NCI-H2107 (cell line): Measurements from ENCODE around the gene LRMDA.

Source experiments
- DNase-seq: peaks from one replicate; lab custom pipeline; 2025; lab: John Stamatoyannopoulos, UW

Gene LRMDA

DNA sequence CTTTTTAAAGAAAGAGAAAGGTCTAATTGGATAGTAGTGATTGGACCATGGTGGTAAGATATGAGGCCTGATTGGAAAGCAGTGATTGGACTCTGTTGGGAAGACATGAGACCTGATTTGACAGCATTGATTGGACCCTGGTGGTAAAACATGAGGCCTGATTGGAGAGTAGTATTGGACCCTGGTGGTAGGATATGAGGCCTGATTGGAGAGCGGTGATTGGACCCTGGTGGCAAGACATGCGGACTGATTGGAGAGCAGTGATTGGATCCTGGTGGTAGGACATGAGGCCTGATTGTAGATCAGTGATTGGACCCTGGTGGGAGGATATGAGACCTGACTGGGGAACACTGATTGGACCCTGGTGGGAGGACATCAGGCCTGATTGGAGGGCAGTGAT, 444.3 kb downstream of the LRMDA start:
- DNase-seq, result no peak

DNA sequence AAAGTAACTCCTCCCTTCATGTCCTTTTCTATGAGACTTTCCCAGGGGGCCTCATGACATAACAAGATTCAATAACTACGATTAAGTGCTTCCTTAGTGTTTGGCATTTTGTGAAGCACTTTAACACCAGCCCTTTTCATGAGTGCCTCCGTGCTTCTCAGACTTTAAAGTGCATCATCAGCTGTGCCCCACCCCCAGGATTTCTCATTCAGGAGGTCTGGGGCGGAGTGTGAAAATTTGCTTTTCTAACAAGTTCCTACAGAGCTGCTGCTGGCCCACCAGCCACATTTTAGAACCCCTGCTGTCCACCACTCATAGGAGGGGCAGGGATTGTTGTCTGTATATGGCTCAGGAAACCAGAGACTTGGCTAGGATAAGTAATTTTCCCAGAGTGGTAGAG, 445.3 kb downstream of the LRMDA start:
- DNase-seq, result no peak

DNA sequence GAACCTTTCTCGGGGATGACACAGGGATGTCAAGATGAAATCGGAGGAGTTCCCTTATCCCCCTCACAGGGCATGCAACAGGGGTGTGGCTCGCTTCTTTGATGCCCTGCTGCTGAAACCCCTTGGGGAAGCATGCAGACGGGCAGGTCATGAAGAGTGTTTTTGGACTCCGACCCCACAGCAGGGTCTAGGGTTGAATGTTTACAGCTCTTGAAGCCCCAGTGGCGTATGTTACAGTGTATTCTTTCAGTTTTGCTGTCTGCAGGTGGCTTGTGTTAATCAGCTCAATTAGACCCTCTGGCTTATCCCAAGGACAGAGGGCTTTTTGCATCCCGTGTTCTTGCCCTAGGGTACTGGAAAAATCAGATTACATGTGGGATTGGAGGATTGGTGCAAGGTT, 446.5 kb downstream of the LRMDA start:
- DNase-seq, result no peak

DNA sequence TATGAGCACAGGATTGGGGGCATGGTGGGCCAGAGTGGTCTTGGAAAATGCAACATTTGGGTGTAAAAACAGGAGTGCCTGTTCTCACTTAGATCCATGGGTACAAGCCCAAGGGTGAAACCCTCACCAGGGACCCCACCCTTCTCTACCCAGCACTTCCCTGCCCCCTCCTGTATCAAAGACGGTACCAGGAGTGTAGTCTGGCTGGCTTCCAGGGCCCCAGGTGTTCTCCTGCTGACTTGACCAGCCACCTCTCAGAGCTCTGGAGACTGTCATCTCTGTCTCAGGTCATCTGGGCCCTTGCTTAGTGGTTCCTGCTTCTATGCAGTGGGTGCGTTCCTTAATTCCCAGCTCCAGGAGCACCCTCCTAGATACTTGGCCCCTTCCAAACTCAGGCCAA, 447.2 kb downstream of the LRMDA start:
- DNase-seq, result no peak

DNA sequence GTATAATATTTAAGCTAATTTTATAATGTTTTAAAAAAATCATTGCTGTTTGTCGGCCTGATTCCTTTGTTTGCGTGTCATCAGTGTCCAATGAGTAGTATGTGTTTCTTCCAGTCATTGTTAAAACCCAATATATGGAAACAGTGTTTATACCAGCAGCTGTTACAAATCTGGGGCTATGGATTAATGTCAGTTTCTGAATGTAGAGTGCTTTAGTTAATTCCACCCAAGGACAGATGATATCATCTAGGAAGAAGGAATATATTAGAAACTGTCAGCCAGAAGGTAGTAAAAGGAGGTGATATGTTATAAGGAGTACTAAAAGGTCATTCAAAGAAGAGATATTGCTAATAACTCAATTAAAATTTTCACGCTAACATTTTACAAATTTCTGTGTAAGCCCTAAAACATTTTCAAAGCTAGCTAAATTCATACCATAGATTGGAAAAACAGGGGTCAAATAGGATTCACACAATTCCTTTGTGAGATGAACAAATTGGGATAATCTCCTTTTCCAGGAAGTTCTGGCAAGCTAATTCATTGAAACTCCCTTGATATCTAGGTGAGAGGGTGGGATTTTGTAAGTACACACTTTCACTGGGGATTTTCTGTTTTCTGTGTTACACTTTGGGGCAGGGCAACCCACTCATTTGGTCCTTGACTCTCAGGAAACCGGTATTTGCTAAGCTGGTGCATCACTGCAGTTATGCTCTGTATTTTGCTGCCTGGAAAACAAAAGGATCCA, 448.8 kb downstream of the LRMDA start:
- no peak for DNase-seq

DNA sequence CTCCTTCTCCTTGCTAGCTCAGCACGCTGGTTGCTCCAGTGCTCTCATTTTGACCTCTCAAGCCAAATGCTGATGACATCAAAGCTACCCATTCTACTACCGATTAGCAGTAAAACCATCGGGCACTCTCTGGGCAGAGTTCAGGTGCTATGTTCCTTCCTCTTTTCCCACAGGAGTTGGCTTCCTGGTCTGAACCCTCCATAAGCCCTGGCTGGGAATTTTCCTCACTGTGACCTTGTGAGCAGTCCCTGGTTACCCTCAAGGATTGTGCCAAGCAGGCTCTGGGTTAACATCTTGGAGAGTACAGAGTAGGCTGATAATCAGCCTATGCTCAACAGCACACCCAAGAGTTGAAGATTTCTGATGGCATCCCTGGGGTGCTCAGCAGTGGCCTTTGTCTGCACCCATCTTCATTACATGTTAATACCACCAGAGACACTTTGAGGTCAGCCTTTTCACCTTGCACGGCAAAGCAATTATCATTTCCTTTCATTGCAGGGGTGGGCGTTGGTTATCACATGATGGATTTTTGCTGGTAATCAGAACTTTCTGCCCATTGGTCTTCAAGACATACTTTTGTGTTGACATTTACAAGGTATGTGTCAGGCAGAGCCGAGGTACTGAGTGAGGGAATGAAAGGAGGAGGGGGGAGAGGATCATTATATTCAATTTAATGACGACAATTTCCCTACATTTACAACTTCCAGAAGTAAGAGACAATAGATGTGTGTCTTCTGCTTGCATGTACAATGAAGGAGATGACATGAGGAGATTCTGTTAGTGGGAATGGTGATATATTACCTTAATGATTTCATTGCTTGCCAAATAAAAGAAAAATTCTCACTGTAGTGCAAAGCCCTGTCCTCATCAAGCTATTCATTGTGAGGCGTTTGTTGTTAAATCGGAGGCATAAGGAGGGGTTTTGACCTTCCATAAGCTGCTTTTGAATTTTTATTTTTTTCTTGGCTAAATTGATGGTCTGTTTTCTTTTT, 452.0 kb downstream of the LRMDA start:
- no peak for DNase-seq

DNA sequence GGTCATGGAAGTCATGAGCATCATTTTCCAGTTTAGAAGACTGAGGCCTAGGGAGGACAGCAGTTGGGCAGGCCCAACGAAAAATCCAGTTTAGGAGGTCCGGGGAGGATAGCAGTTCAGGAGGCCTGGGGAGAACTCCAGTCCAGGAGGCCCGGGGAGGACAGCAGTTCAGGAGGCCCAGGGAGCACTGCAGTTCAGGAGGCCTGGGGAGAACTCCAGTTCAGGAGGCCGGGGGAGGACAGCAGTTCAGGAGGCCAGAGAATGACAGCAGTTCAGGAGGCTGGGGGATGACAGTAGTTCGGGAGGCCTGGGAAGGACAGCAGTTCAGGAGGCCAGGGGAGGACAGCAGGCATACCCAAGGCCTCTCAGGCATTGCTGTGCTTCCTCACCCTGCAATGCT, 453.4 kb downstream of the LRMDA start:
- no peak for DNase-seq

DNA sequence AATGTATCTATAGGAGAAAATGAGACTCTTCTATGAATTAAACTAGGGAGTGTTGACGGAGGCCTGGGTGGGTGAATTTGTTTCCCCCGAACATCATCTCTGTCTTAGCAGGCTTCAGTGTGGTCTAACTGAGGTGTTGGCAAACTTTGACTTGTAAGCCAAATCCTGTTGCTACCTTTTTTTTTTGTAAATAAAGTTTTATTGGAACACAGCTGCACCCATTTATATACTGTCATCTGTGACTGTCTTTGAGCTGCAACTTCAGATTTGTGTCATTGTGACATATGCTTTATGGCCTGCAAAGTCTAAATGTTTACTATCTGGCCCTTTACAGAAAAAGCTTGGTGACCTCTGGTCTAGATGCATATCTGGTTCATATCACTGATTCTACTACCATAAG, 455.9 kb downstream of the LRMDA start:
- no peak for DNase-seq

DNA sequence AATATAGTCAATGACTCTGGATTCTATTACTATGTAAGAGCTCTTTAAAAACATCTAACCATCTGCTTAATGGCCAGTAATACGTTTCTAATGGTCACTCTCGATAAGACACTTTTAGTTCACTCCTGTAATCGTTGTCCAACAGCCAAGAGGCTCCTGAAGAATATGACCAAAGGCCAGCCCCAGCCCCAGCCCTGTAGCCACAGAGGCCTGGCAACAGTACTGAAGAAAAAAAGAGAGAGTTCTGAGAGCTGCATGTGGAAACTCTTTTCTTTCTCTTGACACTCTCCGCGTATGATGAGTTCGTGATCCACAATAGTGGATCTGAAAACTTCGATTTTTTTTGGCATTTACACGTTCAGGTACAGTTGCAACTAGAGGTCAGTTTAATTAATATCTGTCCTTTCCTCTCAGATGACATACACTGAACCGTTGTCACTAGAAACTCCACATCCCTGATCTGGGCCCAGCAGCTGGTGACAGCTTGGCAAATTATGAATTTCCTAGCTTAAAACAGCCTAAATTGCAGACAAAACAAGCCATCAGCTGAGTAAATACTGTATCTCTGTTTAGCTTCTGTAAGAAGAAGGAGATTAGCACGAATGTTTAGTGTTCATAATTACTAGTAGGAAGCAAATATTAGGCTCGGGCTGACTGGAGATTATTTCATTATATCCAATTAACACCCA, 456.7 kb downstream of the LRMDA start:
- DNase-seq, result no peak

DNA sequence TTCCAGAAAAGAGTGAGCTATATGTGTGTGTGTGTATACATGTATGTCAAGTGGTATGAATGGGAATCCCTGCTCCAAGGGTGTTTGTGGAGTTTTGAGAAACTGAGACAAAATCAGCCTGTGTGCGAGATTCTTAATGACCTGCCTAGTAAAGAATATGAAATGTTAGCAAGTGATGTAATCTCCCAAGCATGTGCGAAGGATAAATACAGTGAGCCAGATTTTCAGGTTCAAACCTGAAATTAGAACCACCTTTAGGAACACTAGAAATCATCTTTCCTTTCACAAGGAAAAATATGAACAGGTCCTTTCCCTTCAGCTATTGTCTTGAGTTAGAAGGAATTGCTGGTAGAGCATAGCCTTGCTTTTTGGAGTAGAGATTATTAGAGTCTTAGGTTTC, 457.6 kb downstream of the LRMDA start:
- DNase-seq, result no peak

DNA sequence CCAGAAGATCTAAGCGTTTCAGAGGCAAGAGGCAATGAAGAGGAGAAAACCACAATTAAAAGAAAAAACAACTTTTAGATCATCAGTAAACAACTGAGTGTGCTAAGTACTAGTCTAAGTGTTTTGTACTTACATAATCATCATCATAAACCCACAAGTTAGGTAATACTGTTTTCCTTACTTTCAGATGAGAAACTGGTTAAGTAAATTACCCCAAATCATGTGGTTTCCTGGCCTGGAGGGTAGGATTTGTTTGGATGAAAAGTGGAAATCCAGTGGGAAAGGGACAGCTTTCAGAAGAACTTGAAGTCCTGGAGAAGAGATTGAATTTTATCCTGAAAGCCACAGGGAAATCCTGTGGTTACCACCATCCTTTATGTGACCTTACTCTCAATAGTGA, 463.3 kb downstream of the LRMDA start:
- DNase-seq, result no peak

DNA sequence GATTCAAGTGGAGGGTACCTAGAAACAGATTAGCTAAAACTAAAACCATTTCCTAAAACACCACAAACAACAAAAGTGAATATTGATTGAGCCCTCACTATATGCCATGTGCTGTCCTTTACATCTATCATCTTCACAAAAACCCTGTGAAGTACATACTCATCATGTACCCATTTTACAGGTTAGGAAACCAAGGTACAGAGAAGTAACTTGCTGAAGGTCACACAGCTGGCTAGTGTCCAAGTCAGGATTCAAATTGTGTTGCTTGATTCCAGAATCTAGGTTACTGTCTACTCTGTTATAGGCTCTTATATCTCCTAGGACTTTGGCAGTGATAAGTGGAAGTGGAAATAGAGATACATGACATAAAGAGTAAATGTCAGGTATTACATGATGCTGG, 463.8 kb downstream of the LRMDA start:
- DNase-seq, result no peak

DNA sequence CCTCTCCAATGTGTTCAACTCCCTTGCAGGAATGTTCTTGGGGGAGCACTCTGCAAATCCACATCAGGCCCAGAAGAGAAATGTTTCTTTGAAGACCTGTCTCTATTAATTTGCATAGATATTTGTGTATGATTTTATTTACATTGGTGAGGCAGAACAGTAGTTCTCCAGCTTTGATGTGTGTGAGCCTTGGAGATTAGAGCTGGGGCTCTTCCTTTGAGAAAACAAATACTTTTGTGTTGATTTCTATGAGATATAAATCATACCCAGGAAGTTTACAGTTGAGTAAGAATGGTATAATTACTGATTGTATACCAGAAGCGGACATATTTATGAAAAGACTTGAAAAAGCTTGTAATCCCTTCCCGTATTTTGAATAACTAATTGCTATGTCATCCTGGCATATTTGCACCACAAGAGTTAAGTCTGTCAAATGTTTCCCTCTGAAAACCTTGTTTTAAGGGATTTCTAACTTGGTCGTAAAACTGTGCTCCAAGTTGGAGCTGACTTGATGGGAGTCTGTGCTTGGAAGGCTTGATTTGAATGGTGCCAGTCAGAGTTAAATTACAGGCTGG, 468.5 kb downstream of the LRMDA start:
- no peak for DNase-seq

DNA sequence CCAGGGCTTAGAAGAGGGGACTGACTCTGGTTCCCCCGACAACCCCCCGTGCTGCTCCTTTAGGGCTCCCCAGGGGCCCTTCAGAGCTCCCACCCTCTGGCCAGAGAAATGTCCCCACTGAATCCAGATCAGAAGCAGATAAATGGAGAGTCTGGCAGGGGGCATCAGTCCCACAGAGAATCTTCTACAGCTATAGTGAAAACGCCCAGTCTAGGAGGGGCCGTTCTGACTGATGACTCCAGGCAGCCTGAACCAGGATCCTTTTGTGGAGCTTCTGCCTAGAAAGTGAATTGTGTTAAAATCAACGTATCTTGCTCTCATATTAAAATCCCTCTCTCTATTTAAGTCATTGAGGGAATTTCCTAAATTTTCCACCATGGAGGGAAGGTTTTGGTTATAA, 471.4 kb downstream of the LRMDA start:
- DNase-seq, result no peak

DNA sequence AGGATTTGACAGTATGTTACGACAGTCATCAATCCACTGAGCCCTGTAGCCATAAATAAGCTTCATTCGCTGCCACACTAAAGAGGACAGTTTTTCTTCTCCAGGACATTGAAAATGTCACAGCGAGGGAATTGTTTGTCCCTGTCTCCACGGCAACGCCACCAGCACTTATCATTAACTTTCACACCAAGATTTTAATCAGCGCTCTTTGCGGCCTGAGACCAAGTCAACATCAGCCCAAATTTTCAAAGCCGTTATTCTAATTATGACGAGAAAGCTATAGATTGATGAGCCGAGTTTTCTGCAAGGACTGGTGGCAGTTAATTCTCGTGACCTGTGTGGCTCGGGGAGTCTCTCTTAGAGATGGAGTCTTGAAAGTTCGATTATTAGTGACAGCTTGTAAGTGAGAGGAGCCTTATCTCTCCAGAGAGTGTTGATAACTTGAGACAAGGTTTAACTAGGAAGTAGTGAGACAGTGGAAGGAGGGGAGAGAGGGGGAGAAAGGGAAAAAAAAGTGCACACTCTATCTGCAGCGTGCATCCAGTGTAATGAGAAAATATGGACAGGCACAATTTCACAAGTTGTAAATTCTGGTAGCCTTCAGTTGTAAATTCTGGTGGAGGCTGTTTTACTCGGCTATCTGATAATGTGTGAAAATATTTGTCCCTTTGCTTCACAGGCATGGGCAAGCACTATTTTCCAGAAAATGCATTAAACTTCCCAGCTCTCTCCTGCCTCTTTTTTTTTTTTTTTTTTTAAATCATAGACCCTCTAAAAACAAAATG, 473.3 kb downstream of the LRMDA start:
- DNase-seq, result no peak

DNA sequence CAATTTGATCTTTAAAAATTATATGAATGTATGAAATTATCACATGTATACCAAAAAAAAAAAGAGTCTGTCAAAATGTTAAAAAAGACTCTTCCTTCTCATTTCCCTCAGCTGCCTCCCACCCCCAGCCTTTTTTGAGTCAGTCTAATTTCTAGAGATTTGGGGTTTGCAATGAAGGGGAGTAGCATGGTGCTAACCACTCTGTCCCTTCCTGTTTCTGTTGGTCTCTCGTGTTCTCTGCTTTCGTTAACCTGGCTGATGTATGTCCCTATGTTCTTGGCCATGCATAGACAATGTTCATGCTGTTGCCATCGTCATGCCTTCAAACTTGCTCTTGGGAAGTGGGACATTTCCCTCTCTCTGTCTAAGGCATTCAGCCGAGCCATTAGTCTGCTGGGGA, 474.1 kb downstream of the LRMDA start:
- DNase-seq, result no peak

DNA sequence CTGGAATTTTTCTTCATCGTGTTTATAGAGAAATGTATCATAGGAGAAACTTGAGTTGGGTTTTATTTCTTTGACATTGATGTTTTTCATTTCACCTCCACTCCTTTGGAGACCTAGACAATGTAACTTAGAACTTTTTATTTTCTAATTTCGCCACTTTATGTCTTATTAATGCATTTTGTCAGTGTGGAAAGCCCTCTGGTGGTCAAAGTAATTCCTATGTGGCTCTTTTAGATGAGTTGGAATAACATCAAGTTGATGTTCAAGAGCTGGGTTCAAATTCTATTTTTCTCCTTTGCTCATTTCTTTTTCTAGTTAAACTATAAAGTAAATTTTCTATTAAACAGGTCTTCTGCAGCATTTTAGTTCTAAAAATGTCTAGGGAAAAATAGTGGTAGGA, 478.6 kb downstream of the LRMDA start:
- DNase-seq, result no peak

DNA sequence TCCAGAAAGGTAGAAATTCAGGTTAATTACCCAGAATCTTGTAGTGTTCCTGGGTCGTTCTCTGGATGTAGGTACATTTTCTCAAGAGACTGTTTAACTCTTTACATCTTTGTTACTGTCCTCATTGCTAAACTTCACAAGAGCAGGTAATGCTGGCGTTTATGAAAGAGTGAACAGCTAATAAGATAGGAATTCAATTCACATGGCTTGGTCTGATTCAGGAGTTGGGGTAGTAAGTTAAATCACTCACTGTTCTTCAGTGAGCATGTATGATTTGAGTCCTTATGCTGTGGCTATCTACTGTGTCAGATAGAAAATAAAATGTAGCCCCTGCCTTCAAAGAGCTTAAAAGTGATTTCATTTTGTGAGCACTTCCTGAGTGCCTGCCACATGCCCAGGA, 480.0 kb downstream of the LRMDA start:
- no peak for DNase-seq

DNA sequence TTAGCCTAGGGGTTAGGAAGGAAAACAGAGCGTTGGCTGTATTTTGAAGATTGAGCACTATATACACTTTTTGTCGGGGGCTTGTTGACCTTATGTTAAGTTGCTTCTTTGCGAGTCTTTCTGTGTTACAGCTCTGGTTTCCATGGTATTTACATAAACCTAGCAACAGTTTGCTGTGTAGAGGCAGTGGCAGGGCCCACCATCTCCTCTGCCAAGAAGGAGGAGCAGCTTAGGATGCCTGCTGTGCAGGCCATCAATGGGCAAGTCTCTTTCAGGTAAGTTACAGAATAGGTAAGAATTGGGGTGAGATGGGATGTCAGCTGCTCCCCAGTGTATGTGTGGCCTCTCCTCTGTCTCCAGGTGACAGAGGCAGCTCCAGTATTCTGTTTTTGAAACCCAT, 485.5 kb downstream of the LRMDA start:
- DNase-seq, result no peak

DNA sequence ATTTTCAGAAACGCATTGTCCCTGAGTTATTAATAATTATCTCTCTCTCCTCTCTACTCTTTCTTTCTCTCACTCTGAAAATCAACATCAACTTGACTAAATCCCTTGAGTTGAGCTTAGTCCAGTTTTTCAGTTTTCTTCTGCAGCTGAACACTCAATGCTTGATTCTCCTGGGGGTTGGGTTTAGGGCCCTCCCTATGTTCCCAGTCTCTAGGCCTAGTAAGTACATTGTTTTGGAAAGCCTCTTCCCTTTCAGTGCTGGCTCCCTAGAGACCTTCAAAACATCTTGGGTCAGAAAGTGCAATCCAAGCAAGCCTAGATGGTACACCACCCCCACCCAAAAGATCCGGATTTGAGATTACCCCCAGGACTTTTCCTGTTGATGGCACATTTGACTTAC, 488.5 kb downstream of the LRMDA start:
- DNase-seq, result no peak

DNA sequence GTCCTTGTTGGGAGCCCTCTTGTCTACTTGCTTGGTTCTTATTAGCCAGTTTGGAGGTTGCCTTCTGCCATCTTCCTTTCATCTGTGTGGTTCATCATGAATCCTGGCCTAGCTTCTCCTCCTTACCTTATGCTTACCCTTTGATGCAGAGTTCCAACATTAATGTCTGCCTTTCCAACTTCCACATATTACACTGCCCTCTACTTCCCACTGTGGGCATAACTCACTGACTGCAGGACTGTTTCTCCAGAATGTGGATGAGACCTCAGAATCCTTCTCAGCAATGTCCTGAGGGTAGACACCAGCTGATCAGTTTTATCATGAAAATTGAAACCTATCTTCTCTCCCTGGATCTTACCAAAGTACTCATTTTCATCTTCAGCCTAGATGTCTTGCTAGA, 491.0 kb downstream of the LRMDA start:
- no peak for DNase-seq
